ENCODE data around the gene TSPAN9.

Gene TSPAN9

GRCh38 chr12:3236345-3237187 lies 159.4 kb downstream of the TSPAN9 start:
- Histone ChIP-seq H3F3A (ENCODE audit: insufficient read depth, low read length) (no peaks in the 10 kb centered on the region), H4K20me1 (ENCODE audit: insufficient read depth, low read length) (no peaks in the 10 kb centered on the region), H3K27ac (ENCODE audit: low read depth, low read length, poor library complexity, severe bottlenecking) (no peak overlapping the region), H3K4me1 (ENCODE audit: insufficient read depth, low read length, severe bottlenecking) (no peaks in the 10 kb centered on the region), H3K4me2 (ENCODE audit: low read length) (no peak overlapping the region), H2AFZ (ENCODE audit: low read length) (no peak overlapping the region), H3K9me3 (ENCODE audit: low read length) (no peaks in the 10 kb centered on the region), H3K9ac (ENCODE audit: low read length) (no peak overlapping the region), H3K27me3 (ENCODE audit: insufficient read depth, low read length) (no peaks in the 10 kb centered on the region; the same call in 1 of the 2 replicates), H3K4me3 (ENCODE audit: low read depth, low read length, poor library complexity, severe bottlenecking) (no peak overlapping the region), H3K36me3 (ENCODE audit: insufficient read depth, low read length) (no peaks in the 10 kb centered on the region), H3K79me2 (ENCODE audit: insufficient read depth, low read length) (no peaks in the 10 kb centered on the region), H3K9me2 (ENCODE audit: low read depth, low read length) (no peaks in the 10 kb centered on the region)
- TF ChIP-seq EZH2 (IDR thresholded peaks at IDR 0.05; ENCODE audit: borderline replicate concordance, low read length): no peak
- TF ChIP-seq, protein P1, sequence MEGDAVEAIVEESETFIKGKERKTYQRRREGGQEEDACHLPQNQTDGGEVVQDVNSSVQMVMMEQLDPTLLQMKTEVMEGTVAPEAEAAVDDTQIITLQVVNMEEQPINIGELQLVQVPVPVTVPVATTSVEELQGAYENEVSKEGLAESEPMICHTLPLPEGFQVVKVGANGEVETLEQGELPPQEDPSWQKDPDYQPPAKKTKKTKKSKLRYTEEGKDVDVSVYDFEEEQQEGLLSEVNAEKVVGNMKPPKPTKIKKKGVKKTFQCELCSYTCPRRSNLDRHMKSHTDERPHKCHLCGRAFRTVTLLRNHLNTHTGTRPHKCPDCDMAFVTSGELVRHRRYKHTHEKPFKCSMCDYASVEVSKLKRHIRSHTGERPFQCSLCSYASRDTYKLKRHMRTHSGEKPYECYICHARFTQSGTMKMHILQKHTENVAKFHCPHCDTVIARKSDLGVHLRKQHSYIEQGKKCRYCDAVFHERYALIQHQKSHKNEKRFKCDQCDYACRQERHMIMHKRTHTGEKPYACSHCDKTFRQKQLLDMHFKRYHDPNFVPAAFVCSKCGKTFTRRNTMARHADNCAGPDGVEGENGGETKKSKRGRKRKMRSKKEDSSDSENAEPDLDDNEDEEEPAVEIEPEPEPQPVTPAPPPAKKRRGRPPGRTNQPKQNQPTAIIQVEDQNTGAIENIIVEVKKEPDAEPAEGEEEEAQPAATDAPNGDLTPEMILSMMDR (IDR thresholded peaks at IDR 0.05; ENCODE audit: low read length): no peak

DNA sequence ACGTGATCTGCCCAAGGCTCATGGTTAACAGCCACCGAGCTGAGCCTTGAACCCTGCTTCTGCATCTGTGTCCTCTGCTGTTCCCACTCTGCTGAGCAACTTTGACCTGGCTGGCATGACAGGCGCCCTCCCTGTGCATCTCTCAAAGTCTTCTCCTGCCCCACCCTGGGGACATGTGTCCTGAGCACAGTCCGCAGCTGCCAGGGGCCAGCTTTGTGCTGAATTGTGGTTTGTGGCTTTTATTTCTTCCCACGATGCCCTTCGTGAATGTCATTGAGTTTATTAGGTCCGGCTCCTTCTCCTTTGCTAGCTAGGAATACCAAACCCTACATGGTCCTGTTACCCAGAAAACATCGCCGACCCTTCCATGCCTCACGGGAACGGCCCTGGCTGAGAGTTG lies 161.0 kb downstream of the TSPAN9 start:
- no peaks in the 10 kb centered on the region for H3K9me2 ChIP-seq (ENCODE audit: low read depth, low read length)
- H3K27ac ChIP-seq (ENCODE audit: low read depth, low read length, poor library complexity, severe bottlenecking): no peak overlapping the region
- no peak overlapping the region for H2AFZ ChIP-seq (ENCODE audit: low read length)
- no peak overlapping the region for H3K4me3 ChIP-seq (ENCODE audit: low read depth, low read length, poor library complexity, severe bottlenecking)
- H3K4me2 ChIP-seq (ENCODE audit: low read length): no peak overlapping the region
- no peaks in the 10 kb centered on the region for H3K4me1 ChIP-seq (ENCODE audit: insufficient read depth, low read length, severe bottlenecking)
- H3F3A ChIP-seq (ENCODE audit: insufficient read depth, low read length): no peaks in the 10 kb centered on the region
- no peaks in the 10 kb centered on the region for H3K79me2 ChIP-seq (ENCODE audit: insufficient read depth, low read length)
- no peaks in the 10 kb centered on the region; the same call in 1 of the 2 replicates for H3K27me3 ChIP-seq (ENCODE audit: insufficient read depth, low read length)
- TF ChIP-seq, protein P1 (IDR thresholded peaks at IDR 0.05; ENCODE audit: low read length): no peak
- no peak for TF ChIP-seq EZH2 (IDR thresholded peaks at IDR 0.05; ENCODE audit: borderline replicate concordance, low read length)
- H3K36me3 ChIP-seq (ENCODE audit: insufficient read depth, low read length): no peaks in the 10 kb centered on the region
- no peak overlapping the region for H3K9ac ChIP-seq (ENCODE audit: low read length)
- H3K9me3 ChIP-seq (ENCODE audit: low read length): no peaks in the 10 kb centered on the region
- no peaks in the 10 kb centered on the region for H4K20me1 ChIP-seq (ENCODE audit: insufficient read depth, low read length)

DNA sequence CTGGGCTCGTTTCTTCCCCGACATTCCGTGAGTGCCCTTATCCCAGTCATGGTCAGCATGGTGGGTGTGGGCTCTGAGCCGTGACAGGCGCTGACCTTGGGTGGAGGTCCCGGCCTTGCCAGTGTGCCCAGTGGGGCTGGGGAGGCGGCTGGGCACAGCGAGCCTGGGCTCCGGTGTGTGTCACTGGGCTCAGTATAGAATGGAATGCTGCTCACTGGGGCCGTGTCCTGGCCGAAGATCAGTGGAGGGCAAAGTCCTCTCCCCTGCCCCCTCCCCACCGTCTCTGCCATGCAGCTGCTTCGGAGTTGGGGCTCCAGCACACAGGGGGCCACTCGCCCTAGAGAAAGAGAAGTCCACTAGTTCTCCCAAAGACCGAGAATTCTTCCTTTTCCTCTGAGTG lies 164.4 kb downstream of the TSPAN9 start:
- TF ChIP-seq, protein P1 (IDR thresholded peaks at IDR 0.05; ENCODE audit: low read length): no peak
- TF ChIP-seq EZH2 (IDR thresholded peaks at IDR 0.05; ENCODE audit: borderline replicate concordance, low read length): no peak
- no peak overlapping the region for H3K9ac ChIP-seq (ENCODE audit: low read length)
- no peaks in the 10 kb centered on the region; the same call in 1 of the 2 replicates for H3K36me3 ChIP-seq (ENCODE audit: insufficient read depth, low read length)
- H2AFZ ChIP-seq (ENCODE audit: low read length): no peak overlapping the region
- peaks cover 6% of the 10 kb centered on the region; the same call in 1 of the 2 replicates for H3K27me3 ChIP-seq (ENCODE audit: insufficient read depth, low read length)
- H3K9me3 ChIP-seq (ENCODE audit: low read length): no peaks in the 10 kb centered on the region
- H3K4me3 ChIP-seq (ENCODE audit: low read depth, low read length, poor library complexity, severe bottlenecking): no peak overlapping the region
- no peaks in the 10 kb centered on the region for H3F3A ChIP-seq (ENCODE audit: insufficient read depth, low read length)
- H3K9me2 ChIP-seq (ENCODE audit: low read depth, low read length): no peaks in the 10 kb centered on the region
- H3K79me2 ChIP-seq (ENCODE audit: insufficient read depth, low read length): no peaks in the 10 kb centered on the region
- H3K4me1 ChIP-seq (ENCODE audit: insufficient read depth, low read length, severe bottlenecking): no peaks in the 10 kb centered on the region
- no peak overlapping the region for H3K27ac ChIP-seq (ENCODE audit: low read depth, low read length, poor library complexity, severe bottlenecking)
- no peaks in the 10 kb centered on the region for H4K20me1 ChIP-seq (ENCODE audit: insufficient read depth, low read length)
- H3K4me2 ChIP-seq (ENCODE audit: low read length): no peak overlapping the region

Measured in OCI-LY1 (cell line).